Naive thymus-derived CD8-positive, alpha-beta T cell (primary cell): ENCODE data around the gene CATSPERB. TPM values are rescaled to one million over a fixed set of nuclear protein-coding genes. Genes with fewer than 3 reads are reported as not detected.
"Not testable (repeated sequence)": the region's sequence is repeated elsewhere in the genome, so short reads cannot be mapped to it uniquely, and the experiment has no call there.

Experiments
- ATAC-seq, 2 donors: fragments of 150-1000 bp; cut with Tn5 transposase in 1 of 2; sonication (Bioruptor Pico), chemical (Tn5 transposase) in 1 of 2; 1 replicate in 1 of 2; 2 replicates in 1 of 2; pipeline ENCODE4 v1.10.0; 2021; ENCODE audit warnings: mild to moderate bottlenecking in 2 of 2, moderate library complexity in 2 of 2
- POLR2A ChIA-PET: fragments of 350-600 bp; sonication (Branson Sonifier 250); formaldehyde crosslinking; loops from one replicate; lab custom pipeline; 2021; ENCODE audit warnings: antibody characterized with exemption; lab: Charles Lee
- DNase-seq, 10 donors: peaks; one replicate each; pipeline versions ENCODE4 v3.0.0 to v3.0.0-alpha.2; 2020 to 2022
- H3K27ac Mint-ChIP-seq, 10 donors: one replicate each; pipeline ENCODE4 v1.8.0; 2020 to 2022; ENCODE audit warnings: mild to moderate bottlenecking in 10 of 10, mixed read lengths in 10 of 10, moderate library complexity in 4 of 10, inconsistent platforms in 1 of 10
- H3K27me3 Mint-ChIP-seq, 5 donors: one replicate each; pipeline ENCODE4 v1.8.0; 2021 to 2022; ENCODE audit warnings: mixed read lengths in 5 of 5
- H3K36me3 Mint-ChIP-seq, 3 donors: one replicate each; pipeline ENCODE4 v1.8.0; 2020 to 2022; ENCODE audit warnings: mixed read lengths in 3 of 3, mild to moderate bottlenecking in 2 of 3, inconsistent platforms in 1 of 3
- H3K4me1 Mint-ChIP-seq, 4 donors: one replicate each; pipeline ENCODE4 v1.8.0; 2021 to 2022; ENCODE audit warnings: mixed read lengths in 4 of 4
- H3K4me3 Mint-ChIP-seq, 10 donors: one replicate each; pipeline ENCODE4 v1.8.0; 2020 to 2022; ENCODE audit warnings: mild to moderate bottlenecking in 10 of 10, mixed read lengths in 10 of 10, moderate library complexity in 6 of 10, inconsistent platforms in 1 of 10
- H3K9me3 Mint-ChIP-seq, 9 donors: one replicate each; pipeline ENCODE4 v1.8.0; 2020 to 2022; ENCODE audit warnings: mixed read lengths in 9 of 9, mild to moderate bottlenecking in 3 of 9, inconsistent platforms in 1 of 9, moderate library complexity in 1 of 9
- polyA plus RNA-seq, 3 donors: library from polyadenylated mRNA; unstranded; fragments of 300-500 nt; fragmentation: Illumina TruSeq; gene quantifications; one replicate each; pipeline ENCODE4 v1.2.3, GENCODE V29; 2021
- total RNA-seq, 8 experiments: library from RNA in 2 of 8; stranded (reverse) in 2 of 8; gene quantifications; one replicate each; pipeline ENCODE4 v1.2.3 and lab custom pipeline; 2021 to 2026

Gene CATSPERB
- total and polyA plus RNA-seq, 5 experiments from 2014 or later: 0.09 to 6.3 (median 2.6) TPM; not detected in 1

DNA sequence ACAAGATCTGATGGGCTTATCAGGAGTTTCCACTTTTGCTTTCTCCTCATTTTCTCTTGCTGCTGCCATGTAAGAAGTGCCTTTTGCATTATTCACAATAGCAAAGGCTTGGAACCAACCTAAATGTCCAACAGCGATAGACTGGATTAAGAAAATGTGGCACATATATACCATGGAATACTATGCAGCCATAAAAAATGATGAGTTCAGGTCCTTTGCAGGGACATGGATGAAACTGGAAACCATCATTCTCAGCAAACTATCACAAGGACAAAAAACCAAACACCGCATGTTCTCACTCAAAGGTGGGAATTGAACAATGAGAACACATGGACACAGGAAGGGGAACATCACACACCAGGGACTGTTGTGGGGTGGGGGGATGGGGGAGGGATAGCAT is 137.9 kb downstream of the CATSPERB start:
- H3K4me3 Mint-ChIP-seq, ATAC-seq, H3K4me1 Mint-ChIP-seq, DNase-seq, H3K27me3 Mint-ChIP-seq, POLR2A ChIA-PET: not testable (repeated sequence)
- H3K9me3 Mint-ChIP-seq: peaks cover 0 to 21% (median 9%) of the 10 kb centered on the region in 9 donors
- peaks cover 0 to 21% (median 15%) of the 10 kb centered on the region in 3 donors for H3K36me3 Mint-ChIP-seq
- H3K27ac Mint-ChIP-seq: peak overlapping the region in 1 of 10 donors; percentile 77

GRCh38 chr14:91586410-91586809 is 145.5 kb downstream of the CATSPERB start:
- POLR2A ChIA-PET: no interaction called here
- no peak overlapping the region for H3K27ac Mint-ChIP-seq

GRCh38 chr14:91585856-91586255 is 146.0 kb downstream of the CATSPERB start:
- Mint-ChIP-seq H3K9me3 (peaks cover 0 to 38% (median 17%) of the 10 kb centered on the region in 9 donors), H3K4me1 (no peaks in the 10 kb centered on the region), H3K27me3 (peaks cover 0 to 3% (median 0%) of the 10 kb centered on the region in 5 donors), H3K36me3 (peaks cover 10 to 30% (median 28%) of the 10 kb centered on the region in 3 donors), H3K27ac (no peak overlapping the region), H3K4me3 (no peak overlapping the region)
- DNase-seq: no peak
- POLR2A ChIA-PET: no interaction called here
- ATAC-seq: no peak

More at GRCh38 chr14:91586410-91586809, 145.5 kb downstream of the CATSPERB start:
- Mint-ChIP-seq H3K4me3 (no peak overlapping the region), H3K36me3 (peaks cover 10 to 30% (median 28%) of the 10 kb centered on the region in 3 donors), H3K9me3 (peaks cover 0 to 38% (median 17%) of the 10 kb centered on the region in 9 donors), H3K4me1 (no peaks in the 10 kb centered on the region), H3K27me3 (peaks cover 0 to 3% (median 0%) of the 10 kb centered on the region in 5 donors)
- DNase-seq: no peak
- no peak for ATAC-seq

- H3K27ac Mint-ChIP-seq: peak overlapping the region in 2 of 10 donors; percentile 32 to 82
- no peak for ATAC-seq
- POLR2A ChIA-PET: no interaction called here
- H3K27me3 Mint-ChIP-seq: peaks cover 0 to 3% (median 0%) of the 10 kb centered on the region in 5 donors
- DNase-seq: no peak
- H3K36me3 Mint-ChIP-seq: peaks cover 10 to 30% (median 28%) of the 10 kb centered on the region in 3 donors
- no peak overlapping the region for H3K4me3 Mint-ChIP-seq
- no peaks in the 10 kb centered on the region for H3K4me1 Mint-ChIP-seq
- H3K9me3 Mint-ChIP-seq: peaks cover 0 to 38% (median 17%) of the 10 kb centered on the region in 9 donors
These were observed 149.1 kb downstream of the CATSPERB start for GRCh38 chr14:91582761-91583160.

DNA sequence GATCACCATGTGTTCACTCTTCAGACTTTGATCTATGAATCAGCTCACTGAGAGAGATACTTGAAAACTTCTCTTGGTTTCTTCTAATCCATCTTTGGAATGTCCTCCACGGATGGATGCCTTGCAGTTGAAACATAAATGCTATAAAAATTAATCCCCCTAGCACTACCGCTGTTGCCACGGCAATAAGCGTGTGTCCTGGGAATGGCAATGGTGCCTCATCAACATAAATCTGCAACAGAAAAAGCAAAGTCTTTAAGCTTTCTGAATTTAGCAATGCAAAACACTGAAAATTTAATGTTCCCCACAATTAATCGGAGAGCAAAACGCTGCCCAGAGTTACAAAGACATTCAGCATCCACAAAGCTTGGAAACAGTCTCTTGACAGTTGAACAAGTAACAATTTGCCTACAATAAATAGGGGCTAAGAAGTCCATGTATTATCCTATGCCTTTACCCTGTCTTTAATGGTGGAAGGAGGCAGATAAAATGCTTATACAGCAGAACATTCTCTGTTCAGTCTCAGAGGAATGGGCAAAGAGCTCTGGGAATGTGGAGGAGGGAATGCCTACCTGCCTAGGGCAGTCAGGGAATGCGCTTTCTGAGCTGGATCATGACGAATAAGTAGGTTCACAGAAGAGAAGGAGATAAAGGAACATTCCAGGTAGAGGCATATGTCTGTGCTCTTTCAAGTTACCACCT is 150.9 kb downstream of the CATSPERB start:
- H3K27ac Mint-ChIP-seq: no peak overlapping the region
- no peak for ATAC-seq
- H3K4me3 Mint-ChIP-seq: no peak overlapping the region
- peaks cover 5 to 18% (median 16%) of the 10 kb centered on the region in 3 donors for H3K36me3 Mint-ChIP-seq
- H3K27me3 Mint-ChIP-seq: peaks cover 0 to 3% (median 0%) of the 10 kb centered on the region in 5 donors
- no peaks in the 10 kb centered on the region for H3K4me1 Mint-ChIP-seq
- H3K9me3 Mint-ChIP-seq: peaks cover 0 to 26% (median 10%) of the 10 kb centered on the region in 9 donors
- POLR2A ChIA-PET: no interaction called here
- DNase-seq: no peak

- Mint-ChIP-seq H3K27me3 (peaks cover 0 to 10% (median 1%) of the 10 kb centered on the region in 5 donors), H3K4me1 (peaks cover 9 to 18% (median 10%) of the 10 kb centered on the region in 4 donors), H3K27ac (no peak overlapping the region), H3K36me3 (no peaks in the 10 kb centered on the region), H3K4me3 (no peak overlapping the region), H3K9me3 (peaks cover 0 to 2% (median 0%) of the 10 kb centered on the region in 9 donors)
- POLR2A ChIA-PET: no interaction called here
- no peak for ATAC-seq
- DNase-seq: peak in 1 of 10 donors; percentile 5
These were observed 154.2 kb downstream of the CATSPERB start for GRCh38 chr14:91577632-91578233.

DNA sequence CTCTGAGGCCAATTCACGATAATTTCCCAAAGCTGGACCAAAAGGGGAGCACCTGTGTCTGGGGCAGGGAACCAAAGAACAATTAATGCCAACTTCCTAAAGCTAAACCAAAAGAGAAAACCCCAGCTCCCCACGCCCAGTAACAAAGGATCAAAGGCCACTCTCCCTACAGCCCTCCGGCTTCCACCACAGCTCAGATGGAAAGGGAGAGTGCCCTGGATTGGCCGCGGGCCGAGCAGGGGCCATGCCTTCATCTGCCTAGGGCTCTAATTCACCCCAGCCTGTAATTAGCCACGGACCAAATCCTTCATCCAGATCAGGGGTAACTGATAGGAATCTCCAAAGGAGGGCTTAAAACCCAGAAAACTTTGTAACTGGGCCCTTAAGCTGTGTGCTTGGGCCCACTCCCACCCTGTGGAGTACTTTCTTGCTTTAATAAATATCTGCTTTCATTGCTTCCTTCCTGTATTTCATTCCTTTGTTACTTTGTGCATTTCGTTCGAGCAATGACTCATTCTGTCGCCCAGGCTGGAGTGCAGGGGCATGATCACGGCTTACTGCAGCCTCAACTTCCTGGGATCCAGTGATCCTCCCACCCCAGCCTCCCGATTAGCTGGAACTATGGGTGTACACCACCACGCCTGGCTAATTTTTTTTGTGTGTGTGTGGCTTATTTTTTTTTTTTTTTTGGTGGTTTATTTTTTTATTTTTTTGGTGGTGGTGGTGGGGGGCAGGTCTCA is 156.2 kb downstream of the CATSPERB start:
- ATAC-seq (no peak), DNase-seq (no peak)
- no peaks in the 10 kb centered on the region for H3K36me3 Mint-ChIP-seq
- POLR2A ChIA-PET: no interaction called here
- peaks cover 0 to 2% (median 0%) of the 10 kb centered on the region in 9 donors for H3K9me3 Mint-ChIP-seq
- peak overlapping the region in 2 of 10 donors; percentile 17 to 29 for H3K27ac Mint-ChIP-seq
- H3K27me3 Mint-ChIP-seq: peaks cover 0 to 15% (median 2%) of the 10 kb centered on the region in 5 donors
- H3K4me1 Mint-ChIP-seq: peaks cover 9 to 18% (median 10%) of the 10 kb centered on the region in 4 donors
- H3K4me3 Mint-ChIP-seq: peak overlapping the region in 3 of 10 donors; percentile 18 to 82 (median 79)

DNA sequence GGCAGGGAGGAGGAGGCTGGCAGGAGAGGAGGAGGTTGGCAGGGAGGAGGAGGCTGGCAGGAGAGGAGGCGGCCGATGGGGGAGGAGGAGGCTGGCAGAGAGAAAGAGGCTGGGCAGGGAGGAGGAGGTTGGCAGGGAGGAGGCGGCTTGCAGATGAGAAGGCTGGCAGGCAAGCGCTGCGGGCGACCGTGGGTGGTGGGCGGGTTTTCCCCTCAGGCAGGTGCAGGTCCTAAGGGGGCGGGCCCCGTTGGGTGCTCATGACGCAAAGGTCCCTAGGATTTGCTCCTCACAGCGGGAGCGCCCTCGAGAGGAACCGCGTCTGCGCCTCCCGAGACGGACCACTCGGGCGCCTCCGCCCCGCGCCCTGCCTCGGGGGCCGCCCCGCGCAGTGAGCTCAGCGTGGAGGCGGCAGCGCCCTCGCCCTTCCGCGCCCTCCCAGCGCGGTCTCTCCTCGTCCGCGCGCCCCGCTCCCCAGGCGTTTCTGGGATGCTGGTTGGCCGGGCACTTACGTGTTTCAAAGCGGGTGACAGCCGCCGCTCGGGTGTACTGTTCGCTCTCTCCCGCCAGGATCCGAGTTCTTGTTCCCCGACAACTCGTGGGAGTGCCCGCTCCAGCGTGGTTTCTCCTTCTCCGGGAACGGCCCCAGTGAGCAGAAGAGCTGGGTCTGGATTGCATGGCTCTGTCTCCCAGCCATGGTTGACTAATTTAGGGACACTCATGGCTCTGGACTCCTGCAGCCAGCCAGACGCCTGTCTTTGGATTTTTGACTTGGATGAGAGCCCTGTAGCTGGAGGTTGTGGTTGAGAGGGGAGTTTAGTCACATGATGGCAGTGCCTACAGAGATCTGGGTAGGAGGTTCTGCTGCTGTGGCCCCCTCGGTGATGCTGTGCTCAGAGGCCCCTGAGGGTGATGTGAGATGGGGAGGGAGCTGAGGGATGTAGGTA is 157.7 kb downstream of the CATSPERB start:
- H3K4me3 Mint-ChIP-seq: peak overlapping the region; percentile 73 to 86 (median 82)
- DNase-seq (peak; percentile 37 to 82 (median 64)), ATAC-seq (peak; percentile 89 to 94)
- H3K9me3 Mint-ChIP-seq: peaks cover 0 to 2% (median 0%) of the 10 kb centered on the region in 9 donors
- peak overlapping the region in 7 of 10 donors; percentile 10 to 89 (median 72) for H3K27ac Mint-ChIP-seq
- H3K4me1 Mint-ChIP-seq: peaks cover 9 to 18% (median 10%) of the 10 kb centered on the region in 4 donors
- POLR2A ChIA-PET: no interaction called here
- peaks cover 0 to 17% (median 2%) of the 10 kb centered on the region in 5 donors for H3K27me3 Mint-ChIP-seq
- no peaks in the 10 kb centered on the region for H3K36me3 Mint-ChIP-seq

- POLR2A ChIA-PET: no interaction called here
- H3K9me3 Mint-ChIP-seq: no peaks in the 10 kb centered on the region
- H3K4me3 Mint-ChIP-seq: peak overlapping the region; percentile 46 to 86 (median 76)
- H3K27ac Mint-ChIP-seq: peak overlapping the region in 2 of 10 donors; percentile 43 to 89
- ATAC-seq (no peak), DNase-seq (no peak)
- peaks cover 0 to 17% (median 4%) of the 10 kb centered on the region in 5 donors for H3K27me3 Mint-ChIP-seq
- no peaks in the 10 kb centered on the region for H3K36me3 Mint-ChIP-seq
- peaks cover 9 to 18% (median 10%) of the 10 kb centered on the region in 4 donors for H3K4me1 Mint-ChIP-seq
These were observed 158.4 kb downstream of the CATSPERB start for GRCh38 chr14:91573528-91573893.

DNA sequence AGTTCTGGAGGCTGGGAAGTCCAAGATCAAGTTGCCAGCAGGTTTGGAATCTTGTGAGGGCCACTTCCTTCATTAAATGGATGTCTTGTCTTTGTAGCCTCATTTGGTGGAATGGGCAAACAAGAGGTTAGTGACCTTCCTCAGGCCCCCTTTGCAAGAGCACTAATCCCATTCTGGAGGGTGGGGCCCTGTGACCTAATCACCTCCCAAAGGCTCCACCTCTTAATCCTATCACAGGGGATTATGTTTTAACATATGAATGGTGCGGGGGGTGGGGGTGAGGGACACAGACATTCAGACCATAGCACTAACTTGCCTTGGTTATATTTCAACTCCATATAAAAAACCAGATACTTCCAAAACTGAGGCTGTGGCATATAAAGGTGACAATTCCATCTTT is 161.9 kb downstream of the CATSPERB start:
- H3K27ac Mint-ChIP-seq: no peak overlapping the region
- no peaks in the 10 kb centered on the region for H3K9me3 Mint-ChIP-seq
- H3K27me3 Mint-ChIP-seq: peaks cover 2 to 22% (median 8%) of the 10 kb centered on the region in 5 donors
- peaks cover 9 to 18% (median 10%) of the 10 kb centered on the region in 4 donors for H3K4me1 Mint-ChIP-seq
- ATAC-seq (no peak), DNase-seq (no peak)
- H3K36me3 Mint-ChIP-seq: no peaks in the 10 kb centered on the region
- POLR2A ChIA-PET: no interaction called here
- H3K4me3 Mint-ChIP-seq: no peak overlapping the region

- H3K9me3 Mint-ChIP-seq: no peaks in the 10 kb centered on the region
- no peak overlapping the region for H3K4me3 Mint-ChIP-seq
- POLR2A ChIA-PET: no interaction called here
- ATAC-seq (no peak), DNase-seq (no peak)
- no peak overlapping the region for H3K27ac Mint-ChIP-seq
- peaks cover 2 to 22% (median 8%) of the 10 kb centered on the region in 5 donors for H3K27me3 Mint-ChIP-seq
- peaks cover 2 to 12% (median 7%) of the 10 kb centered on the region in 4 donors for H3K4me1 Mint-ChIP-seq
- no peaks in the 10 kb centered on the region for H3K36me3 Mint-ChIP-seq
These were observed 162.6 kb downstream of the CATSPERB start for GRCh38 chr14:91569301-91569700.
